ENCODE measurements around the gene FAM89B.
"Not testable (repeated sequence)": the region's sequence is repeated elsewhere in the genome, so short reads cannot be mapped to it uniquely, and the experiment has no call there.

The FAM89B gene

GRCh38 chr11:65556470-65557279, 15.7 kb upstream of the FAM89B start:
- DNase-seq (ENCODE audit: low read depth) = no peak

- no peak for DNase-seq (ENCODE audit: low read depth)
Observed at GRCh38 chr11:65557280-65558001, 14.9 kb upstream of the FAM89B start.

DNA sequence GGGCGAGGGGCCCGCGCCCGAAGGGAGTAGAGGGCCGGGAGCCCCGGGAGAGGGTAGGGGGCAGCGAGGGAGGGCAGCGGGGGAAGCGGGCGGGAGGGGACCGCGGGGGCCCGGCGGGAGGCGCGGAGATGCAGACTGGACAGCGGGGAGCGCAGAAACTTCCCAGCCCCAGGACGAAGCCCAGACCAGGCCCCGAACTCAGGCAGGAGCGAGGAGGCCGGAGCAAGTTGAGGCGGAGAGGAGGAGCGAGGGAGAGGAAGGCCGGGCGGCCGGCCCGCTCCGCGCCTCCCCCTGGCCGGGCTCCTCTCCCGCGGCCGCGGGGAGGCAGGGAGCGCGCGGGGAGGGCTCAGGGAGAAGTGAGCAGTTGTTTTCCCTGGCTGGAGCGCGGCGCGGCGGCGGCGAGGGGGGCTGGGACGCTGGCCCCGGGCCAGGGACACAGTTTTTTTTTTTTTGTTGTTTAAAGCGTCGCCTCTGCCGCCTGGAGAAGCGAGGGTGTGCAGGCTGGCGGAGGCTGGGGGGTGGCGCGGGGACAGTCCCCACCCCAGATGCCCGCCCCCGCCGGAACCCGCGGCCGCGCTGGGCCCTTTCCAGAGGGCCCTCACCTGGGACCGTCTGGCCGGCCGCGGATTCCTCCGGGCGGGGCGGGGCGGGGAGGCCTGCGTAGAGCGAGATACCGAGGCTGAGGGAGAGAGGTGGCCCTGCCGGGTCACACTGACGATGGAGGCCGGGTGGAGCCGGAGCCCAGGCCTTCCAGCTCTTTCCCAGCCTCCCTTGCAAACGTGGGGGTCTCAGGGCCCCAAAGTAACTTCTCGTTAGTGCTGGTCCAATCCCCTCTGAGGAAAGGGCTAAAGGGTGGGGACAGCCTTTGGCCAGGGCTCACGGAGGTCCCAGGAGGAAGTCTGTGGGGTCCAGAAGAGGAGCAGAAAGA, 14.1 kb upstream of the FAM89B start, which contains the start of gene LTBP3:
TSS of gene LTBP3 (minus strand) at position 358 of the 928 bp plus-strand sequence. CDS start 400 bp downstream, outside the sequence.
- no peak for DNase-seq (ENCODE audit: low read depth)

DNA sequence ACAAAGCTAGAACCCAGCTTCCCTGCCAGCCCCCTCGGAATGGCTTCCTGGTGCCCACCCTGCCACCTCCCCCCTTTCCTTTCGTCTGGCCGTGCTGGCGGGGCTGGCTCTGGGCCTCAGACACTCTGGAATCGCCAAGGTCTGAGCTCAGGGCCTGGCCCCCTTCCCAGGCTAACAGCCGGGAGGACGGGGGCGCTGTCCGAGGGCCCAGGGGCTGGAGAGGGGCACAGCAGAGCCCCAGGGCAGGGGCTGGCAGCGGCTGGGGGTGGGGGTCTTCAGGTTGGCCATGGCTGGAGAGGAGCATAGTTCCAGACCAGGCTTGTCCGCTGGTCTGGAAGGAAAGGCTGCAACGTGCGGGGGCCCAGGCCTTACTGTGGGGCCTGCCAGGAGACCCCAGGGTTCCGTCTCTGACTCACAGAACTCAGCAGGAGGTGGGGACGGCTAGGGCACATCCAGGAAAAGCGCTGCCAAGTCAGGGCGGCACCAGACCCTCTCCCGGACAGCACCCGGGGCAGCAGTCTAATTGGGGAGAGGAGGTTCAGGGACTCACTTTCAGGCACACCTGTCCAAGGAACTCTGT, 13.3 kb upstream of the FAM89B start:
- no peak for DNase-seq (ENCODE audit: low read depth)

- no peak for DNase-seq (ENCODE audit: low read depth)
Observed at GRCh38 chr11:65559535-65559934, 12.8 kb upstream of the FAM89B start.

GRCh38 chr11:65559951-65560537, 12.3 kb upstream of the FAM89B start:
- no peak for DNase-seq (ENCODE audit: low read depth)

DNA sequence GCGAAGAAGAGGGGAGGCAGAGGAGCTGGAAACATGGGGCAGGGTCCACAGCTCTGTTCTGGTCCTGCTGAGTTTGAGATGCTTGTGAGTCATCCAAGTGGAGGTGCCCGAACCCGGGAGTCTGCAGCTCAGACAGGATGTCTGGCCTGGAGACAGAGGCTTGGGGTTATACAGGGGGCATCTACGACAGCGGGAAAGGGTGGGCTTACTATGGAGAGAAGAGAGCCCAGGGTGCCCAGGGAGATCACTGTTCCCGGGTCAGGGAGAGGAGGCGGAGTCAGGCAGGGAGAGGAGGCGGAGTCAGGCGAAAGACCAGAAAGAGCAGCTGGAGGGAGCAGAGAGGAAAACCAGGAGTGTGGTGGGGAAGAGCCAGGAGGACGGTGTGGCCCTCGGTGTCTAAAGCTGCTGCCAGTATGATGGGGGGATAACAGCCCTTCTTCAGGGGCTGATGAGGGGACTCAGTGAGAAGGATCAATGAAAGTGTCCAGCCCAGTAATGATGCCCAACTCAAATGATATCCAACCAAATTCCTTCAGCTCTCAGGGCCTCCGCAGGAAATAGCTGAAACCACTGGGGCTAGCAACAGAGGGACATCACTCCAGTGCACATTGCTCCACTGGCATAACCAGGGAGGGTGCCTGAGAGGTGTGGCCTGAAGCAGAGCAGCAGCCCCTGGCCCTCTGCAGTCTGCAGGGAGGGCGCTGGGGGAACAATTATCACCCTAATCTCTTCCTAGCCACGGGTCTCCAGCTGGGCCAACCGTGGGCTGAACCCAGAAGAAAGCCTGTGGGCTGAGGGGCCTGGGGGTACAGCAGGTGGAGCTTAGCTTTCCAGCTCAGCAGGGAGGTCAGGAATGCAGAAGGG, 11.6 kb upstream of the FAM89B start:
- no peak for DNase-seq (ENCODE audit: low read depth)

DNA sequence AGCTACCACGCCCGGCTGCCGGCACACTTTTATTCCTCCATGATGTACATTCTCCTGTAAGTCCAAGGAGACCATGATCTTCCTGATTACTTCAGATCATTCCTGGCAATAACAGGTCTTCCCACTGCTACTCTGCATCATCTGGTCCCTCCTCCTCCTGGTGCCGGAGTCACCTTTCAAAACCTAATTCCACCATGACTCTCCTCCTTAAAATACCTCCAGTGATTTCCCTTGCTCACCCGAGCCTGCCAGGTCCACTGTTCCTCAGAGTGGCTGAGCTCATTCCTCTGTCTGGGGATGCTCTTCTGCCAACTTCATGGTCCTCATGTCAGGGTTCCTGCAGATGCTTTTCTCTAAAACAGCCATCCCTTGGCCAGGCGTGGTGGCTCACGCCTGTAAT, 10.3 kb upstream of the FAM89B start:
- no peak for DNase-seq (ENCODE audit: low read depth)

DNA sequence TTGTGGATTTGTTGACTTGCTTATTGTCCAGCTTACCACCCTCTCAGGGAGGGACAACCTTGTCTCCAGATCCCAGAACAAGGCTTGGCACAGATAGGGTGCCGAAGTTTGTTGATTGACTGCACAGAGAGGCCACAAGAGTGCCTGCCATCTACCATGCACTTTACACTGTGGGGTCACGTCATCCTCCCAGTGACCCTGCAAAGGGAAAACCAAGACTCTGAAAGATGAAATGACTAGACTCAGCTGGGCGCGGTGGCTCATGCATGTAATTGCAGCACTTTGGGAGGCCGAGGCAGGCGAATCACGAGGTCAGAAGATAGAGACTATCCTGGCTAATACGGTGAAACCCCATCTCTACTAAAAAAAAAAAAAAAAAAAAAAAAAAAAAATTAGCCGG, 9.6 kb upstream of the FAM89B start:
- DNase-seq (ENCODE audit: low read depth) = no peak

- no peak for DNase-seq (ENCODE audit: low read depth)
Observed at GRCh38 chr11:65563601-65564000, 8.7 kb upstream of the FAM89B start.

DNA sequence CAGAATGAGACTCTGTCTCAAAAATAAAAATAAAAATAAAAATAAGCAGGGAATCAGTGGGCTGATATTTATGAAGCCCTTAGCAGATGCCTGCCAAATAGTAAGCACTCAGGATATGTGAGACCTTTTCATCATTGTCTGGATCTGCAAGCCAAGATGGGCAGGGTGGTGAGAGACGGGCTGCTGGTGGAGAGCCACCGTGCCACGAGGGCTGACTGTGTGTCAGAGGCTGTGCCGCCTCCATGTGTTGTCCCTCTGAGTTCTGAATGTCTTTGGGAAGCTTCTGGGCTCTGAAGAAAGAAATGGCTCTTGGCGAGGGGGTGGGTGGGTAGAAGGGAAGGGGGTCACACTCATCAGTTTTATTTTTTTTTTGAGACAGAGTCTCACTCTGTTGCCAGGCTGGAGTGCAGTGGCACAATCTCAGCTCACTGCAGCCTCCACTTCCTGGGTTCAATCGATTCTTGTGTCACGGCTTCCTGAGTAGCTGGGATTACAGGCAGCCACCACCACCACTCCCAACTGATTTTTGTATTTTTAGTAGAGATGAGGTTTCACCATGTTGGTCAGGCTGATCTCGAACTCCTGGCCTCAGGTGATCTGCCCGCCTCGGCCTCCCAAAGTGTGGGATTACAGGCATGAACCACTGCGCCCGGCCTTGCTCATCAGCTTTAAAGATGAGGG, 7.3 kb upstream of the FAM89B start:
- not testable (repeated sequence) for DNase-seq (ENCODE audit: low read depth)

DNA sequence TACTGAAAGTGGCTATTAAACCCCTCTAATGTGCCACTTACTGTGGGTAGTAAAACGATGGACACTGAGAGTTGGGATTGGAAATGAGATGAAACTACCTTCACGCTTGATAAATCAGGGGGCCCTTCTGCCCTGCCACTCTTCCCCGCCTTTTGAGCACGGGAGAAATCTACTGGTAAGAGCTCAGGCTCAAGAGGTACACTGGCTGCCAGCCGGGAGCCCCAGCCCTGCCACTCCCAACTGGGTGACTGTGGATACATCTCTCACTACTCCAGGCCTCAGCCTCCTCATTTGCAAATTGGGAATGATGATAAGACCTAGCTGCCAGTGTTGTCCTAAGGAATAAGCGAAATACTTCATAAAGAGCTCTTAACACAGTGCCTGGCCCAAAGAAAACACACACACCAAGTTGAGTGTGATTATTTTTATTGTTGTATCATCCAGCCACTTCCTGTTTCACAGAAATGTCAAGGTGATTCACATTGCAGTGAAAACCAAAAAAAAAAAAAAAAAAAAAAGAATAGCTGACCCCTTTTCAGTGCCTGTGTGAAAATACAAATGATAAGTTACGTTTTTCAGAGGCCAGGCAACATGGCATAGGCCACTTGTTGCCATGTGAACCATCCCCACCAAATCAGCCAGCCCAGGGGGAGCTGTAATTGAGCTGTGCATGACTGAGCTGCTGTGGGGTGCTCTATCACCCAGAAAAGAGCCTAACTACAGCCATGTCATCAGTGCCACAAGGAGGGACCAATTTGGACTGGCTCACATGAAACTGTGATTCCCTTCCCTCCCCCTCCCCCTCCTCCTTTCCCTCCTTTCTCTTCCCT, 6.5 kb upstream of the FAM89B start:
- no peak for DNase-seq (ENCODE audit: low read depth)

- DNase-seq (ENCODE audit: low read depth) = no peak
Observed at GRCh38 chr11:65569164-65569972, 3.0 kb upstream of the FAM89B start.

- peak; percentile 97 for DNase-seq (ENCODE audit: low read depth)
Observed at GRCh38 chr11:65569973-65570918, 2.1 kb upstream of the FAM89B start, which contains the start of gene ZNRD2. TSS of gene ZNRD2 (plus strand) at chr11:65570477. CDS start at chr11:65570492, 15 bp downstream.

GRCh38 chr11:65571420-65571819, 918 bp upstream of the FAM89B start:
- DNase-seq (ENCODE audit: low read depth) = no peak

GRCh38 chr11:65571940-65572339, 398 bp upstream of the FAM89B start:
- no peak for DNase-seq (ENCODE audit: low read depth)

Measured in activated gamma-delta T cell treated with anti-CD3 and anti-CD28 coated beads, Interleukin-2, amount 50 U/mL, for 16 hours (primary cell).